Spinal cord (tissue), 10 donors: ENCODE data around the gene XXYLT1. TPM values are rescaled to one million over a fixed set of nuclear protein-coding genes. Genes with fewer than 3 reads are reported as not detected.

Experiments used
- DNase-seq, 6 donors: peaks; one replicate each; pipeline versions ENCODE4 v3.0.0 to v3.0.0-alpha.2; 2013 to 2015; ENCODE audit warnings: low spot score in 6 of 6, low read depth in 4 of 6
- H3K27ac ChIP-seq: one replicate; pipeline ENCODE4 v1.5.1; 2013; ENCODE audit warnings: low read depth, low read length, control low read depth
- H3K27me3 ChIP-seq: one replicate; pipeline ENCODE4 v1.6.1; 2013; ENCODE audit warnings: low read length; ENCODE audit not compliant: control insufficient read depth, insufficient read depth
- H3K36me3 ChIP-seq: one replicate; pipeline ENCODE4 v1.6.1; 2013; ENCODE audit warnings: low read length; ENCODE audit not compliant: control insufficient read depth, insufficient read depth
- H3K4me1 ChIP-seq: one replicate; pipeline ENCODE4 v1.6.1; 2013; ENCODE audit warnings: low read length; ENCODE audit not compliant: control insufficient read depth, insufficient read depth
- H3K4me3 ChIP-seq: one replicate; pipeline ENCODE4 v1.5.1; 2013; ENCODE audit warnings: low read depth, low read length, control low read depth
- H3K9me3 ChIP-seq: one replicate; pipeline ENCODE4 v1.6.1; 2013; ENCODE audit warnings: low read length; ENCODE audit not compliant: control insufficient read depth, insufficient read depth
- WGBS: methylation state at CpG from one replicate; pipeline ENCODE4 v1.1.5; 2013; ENCODE audit warnings: missing lambda C conversion rate; ENCODE audit not compliant: insufficient coverage; 5-methylcytosine and 5-hydroxymethylcytosine counted together
- polyA plus RNA-seq, 2 donors: library from polyadenylated mRNA; unstranded; fragments of 120-200 nt; gene quantifications; one replicate each; pipeline ENCODE4 v1.2.1, GENCODE V29; 2013; ENCODE audit not compliant: insufficient read length in 2 of 2
- total RNA-seq, 2 donors: library from RNA; depleted of rRNA in 1 of 2; stranded (reverse); fragments of 120-200 nt in 1 of 2; fragments of >200 nt in 1 of 2; gene quantifications; one replicate each; pipeline versions ENCODE4 v1.2.3 to v1.2.4, GENCODE V29; 2013 to 2014
- donor health status: healthy.

The XXYLT1 gene
- total and polyA plus RNA-seq, 4 donors, result 28.0 to 47.9 (median 37.5) TPM

GRCh38 chr3:195175476-195176337, 95.3 kb downstream of the XXYLT1 start:
- Histone ChIP-seq H3K9me3 (no peaks in the 10 kb centered on the region), H3K36me3 (peaks cover 12% of the 10 kb centered on the region), H3K4me1 (peaks cover 45% of the 10 kb centered on the region), H3K4me3 (no peak overlapping the region), H3K27me3 (no peaks in the 10 kb centered on the region), H3K27ac (no peak overlapping the region)
- DNase-seq, result no peak
- 97% methylated on average over 7 of the region's 13 CpGs for WGBS

DNA sequence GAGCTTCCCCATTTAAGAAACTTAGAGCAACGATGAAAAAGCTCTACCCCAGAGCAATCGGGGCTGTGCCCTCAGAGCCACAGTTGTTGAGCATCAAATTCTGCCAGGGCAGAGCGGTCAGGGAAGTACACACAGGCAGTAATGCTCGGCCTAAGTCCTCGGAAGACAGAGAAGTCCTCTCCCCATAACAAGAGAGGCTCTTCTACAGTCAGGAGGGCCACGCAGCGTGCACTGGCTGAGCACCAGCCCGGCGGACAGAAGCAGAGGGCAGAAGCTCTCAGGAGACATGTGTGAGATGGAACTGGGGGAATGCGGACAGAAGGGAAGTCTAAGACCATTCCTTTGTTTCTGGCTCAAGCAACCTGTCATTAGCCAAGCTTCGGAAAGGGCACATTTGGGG, 95.9 kb downstream of the XXYLT1 start:
- Histone ChIP-seq H3K27me3 (no peaks in the 10 kb centered on the region), H3K4me1 (peaks cover 42% of the 10 kb centered on the region), H3K36me3 (peaks cover 6% of the 10 kb centered on the region), H3K27ac (no peak overlapping the region), H3K4me3 (no peak overlapping the region), H3K9me3 (no peaks in the 10 kb centered on the region)
- no peak for DNase-seq
- WGBS, result 95% methylated on average over 11 of the region's 11 CpGs

GRCh38 chr3:195173657-195174056, 97.3 kb downstream of the XXYLT1 start:
- H3K27ac ChIP-seq, result no peak overlapping the region
- WGBS, result 79% methylated on average over 8 of the region's 9 CpGs
- DNase-seq, result no peak

GRCh38 chr3:195172896-195173295, 98.1 kb downstream of the XXYLT1 start:
- no peak overlapping the region for H3K4me3 ChIP-seq
- H3K36me3 ChIP-seq, result peaks cover 5% of the 10 kb centered on the region
- no peaks in the 10 kb centered on the region for H3K9me3 ChIP-seq
- peaks cover 22% of the 10 kb centered on the region for H3K4me1 ChIP-seq
- no peaks in the 10 kb centered on the region for H3K27me3 ChIP-seq
- H3K27ac ChIP-seq, result peak overlapping the region; percentile 13
- WGBS, result 88% methylated on average over 5 of the region's 7 CpGs
- DNase-seq, result no peak

More at GRCh38 chr3:195173657-195174056, 97.3 kb downstream of the XXYLT1 start:
- H3K27me3 ChIP-seq, result no peaks in the 10 kb centered on the region
- H3K36me3 ChIP-seq, result peaks cover 5% of the 10 kb centered on the region
- no peak overlapping the region for H3K4me3 ChIP-seq
- no peaks in the 10 kb centered on the region for H3K9me3 ChIP-seq
- H3K4me1 ChIP-seq, result peaks cover 29% of the 10 kb centered on the region

GRCh38 chr3:195172039-195172684, 98.8 kb downstream of the XXYLT1 start:
- H3K36me3 ChIP-seq, result peaks cover 5% of the 10 kb centered on the region
- H3K9me3 ChIP-seq, result no peaks in the 10 kb centered on the region
- peak in 1 of 6 donors; percentile 67 for DNase-seq
- no peaks in the 10 kb centered on the region for H3K27me3 ChIP-seq
- peaks cover 22% of the 10 kb centered on the region for H3K4me1 ChIP-seq
- H3K27ac ChIP-seq, result peak overlapping the region; percentile 13
- WGBS, result 39% methylated on average over 10 of the region's 11 CpGs
- H3K4me3 ChIP-seq, result no peak overlapping the region

GRCh38 chr3:195171093-195171873, 99.7 kb downstream of the XXYLT1 start:
- no peak overlapping the region for H3K4me3 ChIP-seq
- peaks cover 5% of the 10 kb centered on the region for H3K36me3 ChIP-seq
- no peak overlapping the region for H3K27ac ChIP-seq
- H3K4me1 ChIP-seq, result peaks cover 18% of the 10 kb centered on the region
- H3K27me3 ChIP-seq, result no peaks in the 10 kb centered on the region
- no peak for DNase-seq
- no peaks in the 10 kb centered on the region for H3K9me3 ChIP-seq
- WGBS, result 90% methylated on average over 7 of the region's 15 CpGs

DNA sequence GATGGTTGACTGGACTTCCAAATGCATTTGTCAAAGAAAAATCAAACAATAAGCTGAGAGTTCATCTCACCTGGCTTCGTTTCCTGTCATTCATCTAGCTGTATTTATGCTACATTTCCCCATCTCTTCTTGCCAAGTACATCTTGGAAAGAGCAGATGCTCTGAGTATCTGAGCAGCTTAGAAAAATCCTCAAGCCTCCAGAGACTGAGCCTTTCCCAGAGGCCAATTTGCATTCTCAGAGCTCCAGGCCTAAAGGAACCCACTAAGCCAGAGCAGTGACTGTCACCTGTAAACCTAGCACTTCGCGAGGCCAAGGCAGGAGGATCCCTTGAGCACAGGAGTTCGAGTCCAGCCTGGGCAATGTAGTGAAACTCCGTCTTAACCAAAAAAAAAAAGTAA, 100.5 kb downstream of the XXYLT1 start:
- 97% methylated on average over 5 of the region's 5 CpGs for WGBS
- no peak for DNase-seq
- Histone ChIP-seq H3K27me3 (no peaks in the 10 kb centered on the region), H3K4me1 (peaks cover 18% of the 10 kb centered on the region), H3K36me3 (peaks cover 4% of the 10 kb centered on the region), H3K9me3 (no peaks in the 10 kb centered on the region), H3K4me3 (no peak overlapping the region), H3K27ac (no peak overlapping the region)

GRCh38 chr3:195169011-195169649, 101.8 kb downstream of the XXYLT1 start:
- Histone ChIP-seq H3K36me3 (peaks cover 3% of the 10 kb centered on the region), H3K27ac (no peak overlapping the region), H3K4me3 (no peak overlapping the region), H3K4me1 (peaks cover 17% of the 10 kb centered on the region), H3K27me3 (no peaks in the 10 kb centered on the region), H3K9me3 (no peaks in the 10 kb centered on the region)
- no peak for DNase-seq
- WGBS, result 84% methylated on average over 21 of the region's 23 CpGs
